HEK293 (cell line): ENCODE measurements around the gene OSCAR.

ENCODE experiments used
- CTCF ChIP-seq: fragments of 450-650 bp; formaldehyde crosslinking; IDR thresholded peaks from 2 replicates; pipeline ENCODE4 v1.5.1; 2016; ENCODE audit warnings: missing biosample characterization, missing genetic modification characterization
- HOXA7 ChIP-seq: sonication (generic); formaldehyde crosslinking; IDR thresholded peaks from 2 replicates; pipeline ENCODE4 v1.8.1; 2022; ENCODE audit warnings: missing genetic modification reagents, borderline replicate concordance
- MYNN ChIP-seq: fragments of 450-650 bp; formaldehyde crosslinking; IDR thresholded peaks from 2 replicates; pipeline ENCODE4 v1.5.1; 2016; ENCODE audit warnings: missing biosample characterization, missing genetic modification characterization, borderline replicate concordance
- MZF1 ChIP-seq: fragments of 450-650 bp; formaldehyde crosslinking; IDR thresholded peaks from 2 replicates; pipeline ENCODE4 v1.5.1; 2017; ENCODE audit warnings: missing biosample characterization, missing genetic modification characterization, borderline replicate concordance
- OSR2 ChIP-seq: fragments of 450-650 bp; formaldehyde crosslinking; IDR thresholded peaks from 2 replicates; pipeline ENCODE4 v1.5.1; 2016; ENCODE audit warnings: missing biosample characterization, missing genetic modification characterization
- REST ChIP-seq: fragments of 450-650 bp; formaldehyde crosslinking; IDR thresholded peaks from 2 replicates; pipeline ENCODE4 v1.5.1; 2016; ENCODE audit warnings: missing biosample characterization, missing genetic modification characterization
- ZBTB10 ChIP-seq: fragments of 450-650 bp; formaldehyde crosslinking; IDR thresholded peaks from 2 replicates; pipeline ENCODE4 v1.5.1; 2016; ENCODE audit warnings: missing biosample characterization, missing genetic modification characterization
- ZNF19 ChIP-seq: fragments of 450-650 bp; formaldehyde crosslinking; IDR thresholded peaks from 2 replicates; pipeline ENCODE4; 2016; ENCODE audit warnings: missing biosample characterization, missing genetic modification characterization, low read depth
- ZNF292 ChIP-seq: fragments of 450-650 bp; formaldehyde crosslinking; IDR thresholded peaks from 2 replicates; pipeline ENCODE4 v1.5.1; 2016; ENCODE audit warnings: low read depth, missing biosample characterization, missing genetic modification characterization, borderline replicate concordance
- ZNF311 ChIP-seq: fragments of 450-650 bp; formaldehyde crosslinking; IDR thresholded peaks from 2 replicates; pipeline ENCODE4 v1.5.1; 2017; ENCODE audit warnings: missing biosample characterization, missing genetic modification characterization, borderline replicate concordance
- ZNF449 ChIP-seq: fragments of 450-650 bp; formaldehyde crosslinking; IDR thresholded peaks from 2 replicates; pipeline ENCODE4 v1.5.1; 2017; ENCODE audit warnings: missing biosample characterization, mild to moderate bottlenecking, missing genetic modification characterization, moderate library complexity
- ZSCAN4 ChIP-seq: fragments of 450-650 bp; formaldehyde crosslinking; IDR thresholded peaks from 2 replicates; pipeline ENCODE4 v1.5.1; 2017; ENCODE audit warnings: missing biosample characterization, missing genetic modification characterization

GRCh38 chr19:54096617-54097106 is 3.9 kb downstream of the OSCAR start:
- TF ChIP-seq CTCF (tag by site-specific recombination) (peak; percentile 84), REST (tag by site-specific recombination) (no peak), HOXA7 (CRISPR knock-in tag) (no peak), MZF1 (tag by site-specific recombination) (no peak), ZBTB10 (tag by site-specific recombination) (no peak), ZNF449 (tag by site-specific recombination) (no peak), MYNN (tag by site-specific recombination) (no peak), ZNF292 (tag by site-specific recombination) (no peak), ZNF19 (tag by site-specific recombination) (no peak), ZSCAN4 (tag by site-specific recombination) (no peak), OSR2 (no peak), ZNF311 (tag by site-specific recombination) (no peak)
